ENCODE data around the gene MYO9A.

MYO9A gene

DNA sequence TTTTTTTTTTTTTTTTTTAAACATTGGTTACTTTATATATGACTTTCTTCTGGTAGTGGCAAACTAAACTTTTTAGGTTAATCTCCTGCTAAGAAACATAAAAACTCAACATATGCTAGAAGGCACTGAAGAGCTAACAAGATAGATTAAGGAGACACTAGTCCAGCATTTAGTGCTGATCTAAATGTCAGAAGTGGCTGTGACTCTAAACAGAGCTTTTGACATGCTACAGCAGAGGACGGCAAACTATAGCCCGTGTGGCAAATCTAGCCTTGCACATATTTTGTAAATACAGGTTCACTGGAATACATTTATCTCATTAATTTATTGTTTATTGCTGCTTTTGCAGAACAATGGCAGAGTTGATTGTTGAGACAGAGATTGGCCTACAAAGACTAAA lies 287.0 kb downstream of the MYO9A start:
- DNase-seq = no peak

DNA sequence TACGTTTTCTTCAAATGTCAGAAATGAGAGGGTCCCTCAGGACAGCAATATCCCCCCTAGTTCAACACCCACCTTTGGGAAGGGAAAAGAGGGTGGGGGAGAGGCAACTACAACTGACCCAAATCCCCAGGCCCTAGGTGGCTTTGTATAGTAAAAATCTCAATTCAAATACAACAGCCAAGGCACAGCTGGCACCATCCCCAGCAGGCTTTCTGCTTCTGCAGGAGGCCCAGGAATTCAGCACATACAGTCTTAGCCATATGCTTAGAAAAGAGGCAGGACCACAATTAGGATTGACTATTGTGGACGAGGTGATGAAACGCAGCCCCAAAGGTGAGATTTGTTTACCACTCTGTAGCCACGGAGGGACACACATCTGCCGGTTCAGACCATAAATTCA lies 291.8 kb downstream of the MYO9A start:
- no peak for DNase-seq

DNA sequence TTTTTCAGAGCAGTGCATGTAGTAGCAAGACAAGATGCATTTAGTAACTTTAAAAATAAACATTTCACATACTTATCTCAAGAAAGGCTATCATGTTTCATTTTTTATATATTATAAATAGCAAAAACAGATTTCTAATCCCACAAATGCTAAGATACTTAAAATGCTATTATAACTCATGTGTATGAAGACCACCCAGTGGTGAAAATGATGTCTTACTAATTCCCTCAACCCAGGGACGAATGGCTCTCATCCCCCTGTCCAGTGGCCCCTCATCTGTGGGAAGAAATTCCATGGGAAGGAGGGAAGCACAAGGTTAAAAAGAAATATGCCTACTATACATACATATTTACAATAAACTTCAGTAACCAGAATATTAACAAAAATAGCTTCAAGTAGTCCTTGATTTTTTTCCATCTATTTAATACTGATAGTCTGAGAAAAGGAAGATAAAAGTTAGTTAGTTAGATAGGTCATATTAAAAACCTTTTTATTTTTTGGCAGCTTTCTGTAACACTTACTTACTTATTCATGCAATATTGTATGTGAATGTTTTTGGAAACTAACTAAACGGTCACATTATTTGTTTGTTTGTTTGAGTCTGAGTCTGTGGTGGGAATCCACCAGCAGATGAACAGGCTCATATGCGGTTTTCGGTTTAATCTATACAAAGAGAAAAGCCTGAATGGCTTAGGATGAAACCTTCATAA lies 292.8 kb downstream of the MYO9A start:
- no peak for DNase-seq

DNA sequence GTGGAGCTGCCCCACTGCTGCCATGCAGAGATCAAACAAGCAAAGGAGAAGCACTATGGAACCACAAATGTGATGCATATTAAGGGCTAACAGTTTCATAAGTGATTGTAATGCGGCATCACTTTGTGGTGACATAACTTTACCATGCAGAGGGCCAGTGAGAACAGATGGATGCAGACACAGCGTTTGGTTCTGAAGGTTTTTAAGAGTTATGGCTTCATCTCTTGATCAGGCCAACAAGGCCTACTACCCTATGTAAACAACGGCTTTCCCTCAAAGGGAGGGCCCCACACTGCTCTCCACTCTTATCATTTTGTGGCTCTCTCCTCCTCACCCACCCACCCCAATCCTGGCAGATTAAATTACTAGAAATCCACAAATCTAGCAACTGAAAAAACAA lies 294.1 kb downstream of the MYO9A start:
- no peak for DNase-seq

DNA sequence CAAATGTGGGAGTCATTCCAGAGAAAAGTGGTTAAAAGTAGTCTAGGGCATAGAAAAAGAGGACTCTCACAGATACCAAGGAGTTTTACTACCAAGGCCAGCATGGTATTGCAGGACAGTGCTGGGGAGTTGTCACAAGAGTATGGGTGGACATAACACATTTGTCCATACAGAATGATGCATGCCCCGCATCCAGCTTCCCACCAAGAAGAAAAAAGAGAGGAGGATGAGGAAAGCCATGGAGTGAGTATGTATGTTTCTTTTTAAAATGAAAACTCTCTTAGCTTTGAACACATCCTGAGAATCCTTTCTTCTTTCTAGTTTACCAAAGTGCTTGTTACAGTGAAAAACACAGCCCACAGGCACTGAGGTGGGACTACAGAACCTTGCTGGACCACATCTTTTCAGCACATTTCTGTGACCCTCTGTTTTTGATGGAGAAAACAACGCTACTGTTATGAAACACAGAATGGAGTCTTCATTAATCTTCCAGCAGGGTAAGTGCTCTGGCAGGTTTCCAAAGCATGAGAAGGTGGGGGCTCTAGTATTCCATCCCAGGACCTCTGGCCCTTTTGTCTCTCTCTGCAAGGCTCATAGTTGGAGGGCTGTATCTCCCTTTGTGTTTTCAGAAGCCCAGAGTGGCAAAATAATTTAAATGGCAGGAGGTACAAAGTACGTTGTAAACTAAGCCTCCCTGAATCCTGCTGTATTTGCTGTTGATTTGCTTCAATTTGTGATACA lies 294.9 kb downstream of the MYO9A start:
- DNase-seq = no peak

DNA sequence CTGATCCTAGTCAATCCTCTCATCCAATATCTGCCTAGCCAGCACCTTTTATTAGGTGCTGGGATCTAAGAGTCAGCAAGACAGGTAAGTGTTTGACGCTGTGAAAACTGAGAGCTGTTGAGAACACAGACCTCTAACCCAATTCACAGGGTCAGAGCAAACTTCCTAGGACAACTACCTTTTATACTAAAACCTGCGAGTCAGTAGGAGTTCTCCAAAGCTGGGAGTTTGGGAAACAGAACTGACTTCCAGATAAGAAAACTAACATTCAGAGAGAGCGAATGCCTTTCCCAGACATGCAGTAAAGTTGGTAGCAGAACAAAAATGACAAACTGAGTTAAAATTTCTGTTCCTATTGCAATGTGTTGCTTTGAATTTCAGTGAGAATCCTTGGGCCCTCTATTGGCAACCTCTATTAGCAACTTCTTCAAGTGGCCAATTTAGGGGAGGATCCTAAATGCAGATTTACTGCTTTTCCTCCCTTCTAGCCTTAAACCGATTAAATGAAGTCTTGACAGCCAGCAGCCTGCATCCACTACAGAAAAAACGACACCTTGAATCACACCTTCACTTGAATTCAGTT lies 296.3 kb downstream of the MYO9A start:
- DNase-seq = no peak

DNA sequence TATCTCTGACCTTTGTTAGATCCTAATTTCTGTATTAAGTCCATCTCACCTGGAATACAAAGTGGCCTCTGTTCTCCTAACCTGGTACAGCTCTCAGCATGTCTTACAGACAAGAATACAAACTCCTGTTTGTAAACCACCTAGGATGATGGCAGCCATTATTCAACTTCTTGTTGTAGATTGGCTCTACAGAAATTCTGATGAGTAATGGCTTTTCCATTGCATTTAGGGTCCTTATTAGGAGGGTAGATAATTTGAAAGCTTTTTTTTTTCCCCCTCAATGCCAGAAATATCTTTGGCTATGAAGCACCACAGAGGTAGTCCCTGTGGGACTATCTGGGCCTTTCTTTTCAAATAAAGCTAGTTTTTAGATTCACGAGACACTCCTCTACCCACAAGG lies 297.8 kb downstream of the MYO9A start:
- no peak for DNase-seq

DNA sequence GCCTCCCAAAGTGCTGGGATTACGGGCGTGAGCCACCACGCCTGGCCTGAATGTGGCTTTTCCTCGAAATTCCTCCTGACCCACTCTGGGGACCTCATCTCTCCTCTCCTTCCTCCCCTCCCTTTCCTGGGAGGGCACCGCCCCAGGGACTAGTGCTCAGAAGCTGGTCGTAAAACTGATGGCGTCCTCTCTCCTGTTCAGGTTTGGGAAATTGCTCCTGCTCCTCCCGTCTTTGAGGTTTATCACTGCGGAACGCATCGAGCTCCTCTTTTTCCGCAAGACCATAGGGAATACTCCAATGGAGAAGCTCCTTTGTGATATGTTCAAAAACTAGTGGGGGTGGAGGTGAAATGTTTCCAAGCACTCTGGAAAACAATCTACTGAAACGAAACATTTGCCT lies 300.6 kb downstream of the MYO9A start:
- DNase-seq = no peak

DNA sequence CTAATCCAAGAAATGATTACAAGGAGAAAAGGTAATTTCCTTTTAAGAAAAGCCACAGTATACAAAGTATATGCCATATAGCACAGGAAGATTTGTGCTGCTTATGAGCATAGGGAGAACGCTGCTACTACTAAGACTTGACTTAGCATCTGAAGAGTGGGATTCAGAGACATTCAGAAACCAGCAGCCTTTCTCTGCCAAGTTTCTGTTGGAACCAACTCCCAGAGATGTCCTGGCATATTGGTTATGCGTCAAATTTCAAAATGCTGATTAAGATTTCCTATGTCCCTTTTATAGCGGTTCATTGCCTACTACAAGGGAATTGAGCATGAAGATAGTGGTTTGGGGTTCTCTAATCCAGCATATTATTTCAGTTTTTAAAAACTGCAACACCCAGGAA lies 302.6 kb downstream of the MYO9A start:
- no peak for DNase-seq

DNA sequence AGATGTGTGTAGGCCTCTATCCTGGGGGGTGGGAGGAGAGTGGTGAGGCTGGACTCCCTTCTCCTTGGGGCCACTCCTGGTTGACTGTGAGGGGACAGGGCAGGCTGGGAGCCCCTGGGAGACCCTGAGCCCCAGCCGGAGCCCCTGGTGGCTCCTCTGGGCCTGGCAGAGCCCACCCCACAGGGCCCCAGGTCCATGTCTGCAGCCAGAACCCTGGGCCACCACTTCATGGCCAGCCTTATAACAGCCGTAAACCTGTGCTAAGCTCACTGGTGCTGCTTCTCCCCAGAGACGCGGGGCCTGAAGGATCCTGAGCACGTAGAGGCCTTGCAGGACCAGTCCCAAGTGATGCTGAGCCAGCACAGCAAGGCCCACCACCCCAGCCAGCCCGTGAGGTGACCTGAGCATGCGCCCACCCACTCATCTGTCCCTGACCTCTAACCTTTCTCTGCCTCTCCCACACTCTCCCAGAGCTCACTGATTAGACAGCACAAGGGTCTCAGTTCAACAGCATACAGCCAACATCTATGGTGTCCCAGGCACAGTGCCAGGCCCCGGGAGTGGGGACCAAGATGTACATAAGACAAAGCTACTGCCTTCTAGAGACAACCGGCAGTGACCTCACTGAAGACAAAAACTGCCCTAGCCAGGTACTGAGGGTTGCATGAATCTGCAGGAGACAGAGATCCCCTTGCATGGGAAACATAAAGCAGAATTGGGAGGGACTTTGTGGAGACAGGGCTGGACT lies 304.1 kb downstream of the MYO9A start:
- no peak for DNase-seq

DNA sequence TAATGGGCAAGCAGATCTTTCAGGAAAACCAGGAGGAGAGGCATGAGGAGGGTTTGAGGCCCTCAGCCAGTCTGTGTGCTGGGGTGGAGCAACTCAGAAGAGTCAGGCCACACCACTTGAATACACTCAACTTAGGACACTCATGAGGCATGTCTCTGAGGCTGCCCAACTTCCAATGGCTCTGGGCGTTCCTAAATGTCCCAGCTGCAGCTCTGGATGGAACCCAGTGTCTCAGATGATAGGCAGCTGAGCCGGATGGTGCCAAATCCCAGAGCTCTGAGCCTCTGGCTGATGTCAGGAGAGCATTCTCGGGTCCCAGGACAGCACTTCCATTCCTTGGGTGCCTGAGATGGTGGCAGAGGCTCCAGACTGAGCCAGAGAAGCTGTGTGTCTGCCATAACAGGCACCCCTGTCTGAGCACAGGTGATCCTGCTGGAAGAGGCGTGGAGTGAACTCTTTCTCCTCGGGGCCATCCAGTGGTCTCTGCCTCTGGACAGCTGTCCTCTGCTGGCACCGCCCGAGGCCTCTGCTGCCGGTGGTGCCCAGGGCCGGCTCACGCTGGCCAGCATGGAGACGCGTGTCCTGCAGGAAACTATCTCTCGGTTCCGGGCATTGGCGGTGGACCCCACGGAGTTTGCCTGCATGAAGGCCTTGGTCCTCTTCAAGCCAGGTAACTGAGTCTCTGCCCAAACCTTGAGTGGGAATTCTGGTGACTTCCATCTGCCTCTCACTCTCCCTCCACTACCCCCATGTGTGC lies 304.8 kb downstream of the MYO9A start:
- no peak for DNase-seq

DNA sequence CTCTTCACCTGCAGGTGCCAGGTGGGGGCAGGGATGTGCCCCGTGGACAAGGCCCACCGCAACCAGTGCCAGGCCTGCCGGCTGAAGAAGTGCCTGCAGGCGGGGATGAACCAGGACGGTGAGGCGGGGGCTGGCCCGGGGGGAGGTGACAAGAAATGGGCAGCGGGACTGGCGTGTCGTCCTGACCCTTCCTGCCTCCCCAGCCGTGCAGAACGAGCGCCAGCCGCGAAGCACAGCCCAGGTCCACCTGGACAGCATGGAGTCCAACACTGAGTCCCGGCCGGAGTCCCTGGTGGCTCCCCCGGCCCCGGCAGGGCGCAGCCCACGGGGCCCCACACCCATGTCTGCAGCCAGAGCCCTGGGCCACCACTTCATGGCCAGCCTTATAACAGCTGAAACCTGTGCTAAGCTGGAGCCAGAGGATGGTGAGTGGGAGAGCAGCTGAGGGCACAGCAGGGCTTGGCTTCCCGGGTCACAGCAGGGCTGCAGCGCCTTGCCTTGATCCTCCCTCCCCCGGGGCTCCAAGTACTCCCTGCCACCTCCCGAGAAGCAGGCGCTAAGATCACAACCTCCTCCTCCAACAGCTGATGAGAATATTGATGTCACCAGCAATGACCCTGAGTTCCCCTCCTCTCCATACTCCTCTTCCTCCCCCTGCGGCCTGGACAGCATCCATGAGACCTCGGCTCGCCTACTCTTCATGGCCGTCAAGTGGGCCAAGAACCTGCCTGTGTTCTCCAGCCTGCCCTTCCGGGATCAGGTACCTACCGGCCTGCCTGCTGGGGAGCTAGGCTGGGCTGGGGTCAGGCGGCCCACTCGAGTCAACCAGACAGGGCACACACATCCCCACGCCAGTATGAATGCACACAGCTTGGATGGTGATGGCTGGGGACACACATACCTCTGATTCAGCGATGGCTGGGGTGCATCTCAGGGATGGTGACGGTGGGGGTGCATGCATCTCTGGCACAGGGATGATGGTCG lies 305.9 kb downstream of the MYO9A start:
- DNase-seq = no peak

DNA sequence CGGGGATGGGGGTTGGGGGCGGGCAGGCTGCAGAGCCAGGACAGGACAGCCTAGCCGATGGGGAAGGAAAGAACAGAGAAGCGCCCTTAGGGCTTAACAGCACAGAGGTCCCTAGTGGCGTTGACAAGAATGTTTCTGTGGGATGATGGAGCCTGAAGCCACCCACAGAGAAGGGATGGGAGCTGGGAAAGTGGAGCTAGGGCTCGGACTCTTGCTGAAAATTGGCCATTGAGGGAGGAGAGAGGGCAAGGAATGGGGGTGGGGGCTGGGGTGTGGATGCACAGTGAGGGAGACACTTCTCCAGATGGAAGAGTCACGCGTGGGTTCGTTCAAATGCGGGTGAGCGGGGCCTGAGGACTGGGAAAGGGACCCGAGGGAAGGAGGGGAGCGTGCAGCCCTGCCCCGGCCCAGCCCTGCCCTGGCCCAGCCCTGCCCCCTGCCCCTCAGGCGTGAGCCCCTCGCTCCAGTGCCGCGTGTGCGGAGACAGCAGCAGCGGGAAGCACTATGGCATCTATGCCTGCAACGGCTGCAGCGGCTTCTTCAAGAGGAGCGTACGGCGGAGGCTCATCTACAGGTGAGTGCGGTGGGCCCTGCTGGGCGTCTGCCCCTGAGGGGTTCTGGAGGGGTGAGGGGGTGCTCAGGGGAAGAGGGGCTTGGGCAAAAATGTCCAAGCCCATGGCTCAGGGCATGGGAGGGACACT lies 306.8 kb downstream of the MYO9A start:
- DNase-seq = no peak

DNA sequence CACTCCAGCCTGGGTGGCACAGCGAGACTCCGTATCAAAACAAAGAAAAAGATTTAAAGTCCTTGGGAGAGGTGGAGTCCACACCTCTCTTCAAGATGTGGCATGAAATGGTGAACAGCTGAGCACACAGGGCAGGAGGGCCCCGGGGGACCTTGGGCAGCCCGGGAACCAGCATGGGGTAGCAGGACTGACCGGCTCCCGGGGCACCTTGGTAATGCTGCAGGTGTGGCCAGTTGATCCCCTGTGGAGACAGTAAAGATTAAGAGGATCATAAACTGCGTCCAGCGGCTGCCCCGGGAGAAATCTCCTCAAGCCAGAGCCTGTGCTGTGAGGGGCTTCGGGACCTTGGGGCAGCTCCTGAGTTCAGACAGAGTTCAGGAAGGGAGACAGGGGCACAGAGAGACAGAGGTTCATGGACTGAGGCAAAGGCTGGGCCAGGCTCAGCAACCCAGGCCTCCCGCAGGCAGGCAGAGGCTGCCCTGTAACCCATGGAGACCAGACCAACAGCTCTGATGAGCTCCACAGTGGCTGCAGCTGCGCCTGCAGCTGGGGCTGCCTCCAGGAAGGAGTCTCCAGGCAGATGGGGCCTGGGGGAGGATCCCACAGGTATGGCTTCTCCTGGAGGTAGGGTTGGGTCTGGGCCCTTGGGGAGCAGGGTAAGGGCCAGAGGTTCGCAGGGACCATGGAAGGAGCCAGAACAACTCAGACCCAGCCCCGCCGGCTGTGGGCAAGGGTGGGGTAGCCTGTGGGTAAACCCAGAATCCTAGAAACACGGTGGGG lies 307.5 kb downstream of the MYO9A start, which contains the start of gene NR2E3:
NR2E3 (plus strand) TSS at position 299 of the 780 bp plus-strand sequence; CDS start at position 489, 190 bp downstream.
- no peak for DNase-seq

DNA sequence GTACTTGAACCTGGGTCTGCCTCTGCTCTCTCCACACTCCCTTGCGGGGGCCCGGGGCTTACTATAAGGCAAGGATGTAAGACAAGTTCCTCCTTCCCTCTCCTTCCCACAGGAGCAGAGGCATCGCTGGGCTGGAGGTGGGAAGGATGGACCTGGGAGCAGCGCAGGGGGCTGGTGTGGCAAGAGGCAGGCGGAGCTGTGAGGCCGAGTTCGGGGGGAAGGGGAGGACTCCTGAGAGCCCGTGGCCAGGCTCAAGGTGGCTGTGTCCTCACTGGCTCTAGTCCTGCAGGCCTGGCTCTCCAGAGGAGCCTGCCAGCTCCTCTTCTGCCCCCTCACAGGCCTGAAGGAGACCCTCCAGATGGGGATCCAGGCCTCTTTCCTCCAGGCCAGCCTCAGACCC lies 308.6 kb downstream of the MYO9A start:
- no peak for DNase-seq

DNA sequence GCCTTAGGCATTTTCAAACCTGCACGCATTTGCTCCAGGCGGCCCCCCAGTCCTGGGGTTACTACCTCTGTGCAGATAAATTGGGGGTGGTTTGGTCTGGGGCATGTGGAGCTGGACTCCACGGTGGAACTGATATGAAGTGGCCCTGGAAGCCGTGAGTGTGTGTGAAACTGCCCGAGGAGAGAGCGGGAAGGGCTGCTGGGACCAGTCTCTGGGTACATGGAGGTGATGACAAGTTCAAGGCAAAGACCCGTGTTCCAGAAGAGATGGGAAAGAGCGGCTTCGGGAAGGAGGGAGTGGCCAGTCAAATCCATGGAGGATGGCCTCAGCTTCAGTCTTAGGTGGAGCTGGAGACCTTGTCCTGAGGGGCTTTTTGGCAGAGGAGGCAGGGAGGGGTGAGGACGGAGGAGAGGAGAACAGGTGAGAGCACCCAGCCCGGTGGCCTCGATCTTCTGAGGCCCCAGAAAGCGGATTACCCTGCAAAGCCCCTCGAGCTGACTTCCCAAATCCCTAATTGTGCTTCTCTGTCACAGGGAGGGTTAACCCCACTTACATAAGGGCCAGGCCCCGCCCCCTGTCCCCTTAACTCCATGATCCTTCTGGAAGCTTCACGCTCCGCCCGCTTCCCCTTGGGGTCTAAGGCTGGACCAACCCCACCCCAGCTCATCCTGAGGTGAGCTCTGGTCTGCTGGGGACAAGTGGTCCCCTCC lies 309.5 kb downstream of the MYO9A start:
- DNase-seq = no peak

DNA sequence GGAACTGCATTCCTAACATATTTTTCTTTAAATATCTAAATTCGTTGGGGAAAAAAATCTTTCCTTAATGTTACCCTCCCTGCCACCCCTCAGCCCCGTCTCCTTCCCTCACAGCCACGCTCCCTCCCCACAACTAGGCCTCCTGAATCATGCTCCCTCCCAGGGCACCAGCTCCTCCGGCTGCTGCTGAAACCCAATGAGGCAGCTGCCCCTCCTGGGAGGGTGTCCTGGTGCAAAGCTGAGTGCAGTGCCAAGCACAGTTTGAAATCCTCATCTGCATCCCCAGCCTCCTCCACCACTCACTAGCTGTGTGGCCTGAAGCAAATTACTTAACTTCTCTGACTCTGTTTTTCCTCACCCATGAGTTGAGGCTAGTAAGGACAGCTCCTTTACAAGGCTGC lies 310.3 kb downstream of the MYO9A start:
- no peak for DNase-seq

DNA sequence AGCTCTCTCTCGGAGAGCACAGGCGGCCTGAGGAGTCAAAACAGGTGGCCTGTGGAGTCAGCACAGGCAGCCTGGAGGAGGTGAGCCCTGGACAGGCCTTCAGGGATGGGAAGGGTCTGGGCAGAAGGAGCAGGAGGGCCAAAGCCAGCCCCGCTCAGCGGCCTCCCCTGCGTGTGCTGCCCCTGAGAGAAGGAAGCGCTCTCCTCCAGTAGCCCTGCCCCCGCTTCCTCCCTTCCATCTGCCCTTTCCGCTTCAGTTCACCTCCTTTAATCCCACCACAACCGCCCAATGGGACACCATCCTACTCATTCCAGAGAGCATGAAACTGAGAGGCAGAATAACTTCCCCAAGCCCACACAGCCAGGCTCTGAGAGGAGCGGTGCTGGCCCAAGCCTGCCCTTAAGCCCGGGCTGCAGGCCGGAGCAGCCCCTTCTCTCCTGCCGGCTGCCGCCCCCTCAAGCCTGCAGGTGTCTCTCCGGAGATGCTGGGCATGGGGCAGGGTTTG lies 310.8 kb downstream of the MYO9A start:
- no peak for DNase-seq

DNA sequence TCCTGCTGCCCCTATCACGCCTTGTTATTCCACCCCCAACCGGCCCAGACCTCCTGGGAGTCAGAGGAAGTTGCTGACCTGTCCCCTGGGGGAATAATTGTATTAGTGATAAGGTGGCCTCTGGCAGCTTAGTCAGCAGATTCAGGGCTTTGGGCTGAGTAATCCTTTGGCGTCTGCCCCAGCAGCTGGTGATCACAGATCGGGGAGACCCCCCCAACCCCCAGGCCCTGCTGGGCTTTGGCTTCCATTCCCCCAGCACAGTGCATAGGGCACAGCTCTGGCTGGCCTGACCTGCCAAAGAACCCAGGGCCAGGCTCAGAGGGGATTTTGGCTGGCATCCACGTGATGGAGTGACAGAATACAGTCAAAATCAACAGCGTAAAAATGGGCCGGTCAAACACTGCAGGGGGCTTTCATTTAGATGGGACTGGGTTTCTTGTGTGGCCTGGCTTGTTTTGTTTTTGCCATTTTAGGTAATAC lies 311.5 kb downstream of the MYO9A start:
- no peak for DNase-seq
